ENCODE measurements around the gene BMAL1.

BMAL1 gene

DNA sequence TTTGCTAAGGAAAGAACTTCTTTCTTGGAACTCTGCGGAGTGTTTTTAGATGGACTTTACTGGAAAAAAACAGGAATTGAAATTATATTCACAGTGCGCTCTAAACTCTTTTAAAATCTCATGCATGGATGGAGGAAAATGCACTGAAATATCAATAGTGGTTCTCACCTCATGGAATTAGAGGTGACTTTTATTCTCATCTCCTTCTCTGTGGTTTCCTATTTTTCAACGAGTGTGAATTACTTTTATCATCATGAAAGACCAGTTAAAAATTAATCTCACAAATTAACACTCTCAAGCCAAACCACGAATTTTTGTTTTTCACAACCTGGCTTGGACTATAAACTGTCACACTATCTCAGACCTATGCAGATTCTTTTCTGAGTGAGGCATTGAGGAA lies 16.6 kb downstream of the BMAL1 start:
- no peak for DNase-seq

DNA sequence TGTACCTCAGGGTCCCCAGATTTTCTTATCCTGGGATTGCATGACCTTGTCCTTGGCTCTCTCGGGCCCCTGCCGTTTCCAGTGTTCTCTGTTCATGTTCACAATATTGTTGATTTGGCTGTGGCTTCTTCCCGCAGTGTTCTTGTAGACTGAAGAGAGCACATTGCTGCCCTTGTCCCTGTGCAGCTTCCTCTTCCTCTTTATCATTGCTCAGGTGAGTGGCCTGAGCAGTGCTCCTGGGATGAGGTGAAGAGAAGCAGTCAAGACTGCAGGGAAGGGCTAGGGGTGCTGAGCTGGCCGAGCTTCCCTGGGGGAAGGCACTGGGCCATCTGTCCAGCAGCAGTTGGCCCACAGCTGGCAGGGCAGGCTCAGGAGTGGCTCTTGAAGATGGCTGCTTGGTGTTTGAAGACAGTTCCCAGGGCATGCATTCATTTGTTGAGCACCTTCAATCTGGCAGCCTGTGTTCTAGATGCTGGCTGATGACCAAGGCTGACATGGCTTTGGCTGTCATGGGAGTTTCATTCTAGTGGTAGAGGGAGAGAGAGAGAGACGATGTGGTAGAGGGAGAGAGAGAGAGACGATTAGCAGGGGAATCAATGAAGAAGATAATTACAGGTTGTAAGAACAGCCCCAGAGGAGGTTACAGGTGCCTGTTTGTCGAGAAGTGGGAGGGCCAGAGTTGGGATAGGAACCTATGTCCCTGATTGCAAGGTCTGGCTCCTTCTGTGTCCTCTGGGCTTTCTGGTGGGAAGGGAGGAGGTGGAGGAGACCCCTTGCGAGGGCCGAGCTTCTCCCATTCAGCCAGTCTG lies 17.4 kb downstream of the BMAL1 start:
- no peak for DNase-seq

DNA sequence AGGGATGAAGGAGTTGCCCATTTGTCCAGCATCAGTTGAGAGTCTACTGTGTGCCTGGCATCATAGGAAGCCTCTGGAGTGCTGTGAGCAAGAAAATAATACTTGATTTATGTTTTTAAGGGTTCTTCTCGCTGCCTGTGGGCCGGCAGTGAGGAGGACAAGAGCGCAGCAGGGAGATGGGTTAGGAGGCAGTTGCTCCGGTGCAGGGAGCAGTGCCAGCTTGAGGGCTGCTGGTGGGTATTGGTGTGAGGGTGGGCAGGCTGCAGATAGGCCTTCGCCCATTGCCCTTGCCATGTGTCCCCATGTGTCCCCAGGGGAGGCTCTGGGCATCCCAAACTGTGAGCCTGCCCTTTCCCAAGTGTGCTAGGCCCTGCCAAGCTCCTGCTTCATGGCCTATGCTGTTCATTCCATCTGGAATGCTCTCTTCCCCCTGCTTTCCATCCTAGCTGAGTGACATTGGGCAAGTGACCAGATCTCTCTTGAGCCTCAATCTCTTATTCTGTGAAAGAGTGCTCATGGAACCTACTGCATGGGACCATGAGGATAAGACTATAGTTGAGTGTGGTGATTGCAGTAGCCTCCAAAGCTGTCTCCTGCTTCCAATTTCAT lies 19.8 kb downstream of the BMAL1 start:
- no peak for DNase-seq

DNA sequence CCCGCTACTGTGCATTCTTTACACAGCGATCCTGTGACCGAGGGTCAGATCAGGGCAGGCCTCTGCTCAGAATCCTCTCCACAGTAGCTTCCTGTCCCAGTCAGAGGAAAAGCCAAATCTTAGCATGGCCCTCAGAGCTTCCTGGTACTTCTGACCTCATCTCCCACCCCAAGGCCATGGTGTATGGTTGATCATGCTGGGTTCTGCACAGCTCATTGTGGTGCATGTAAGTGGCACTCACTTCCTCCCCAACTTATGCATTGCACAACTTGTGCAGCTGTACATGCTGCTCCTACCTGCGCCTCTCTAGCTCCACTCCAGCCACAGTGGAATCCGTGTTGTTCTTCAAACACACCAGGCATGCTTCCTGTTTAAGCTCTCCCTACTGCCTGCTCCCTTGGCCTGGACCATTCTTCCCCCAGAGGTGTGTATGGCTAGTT lies 20.3 kb downstream of the BMAL1 start:
- DNase-seq = peak; percentile 80

DNA sequence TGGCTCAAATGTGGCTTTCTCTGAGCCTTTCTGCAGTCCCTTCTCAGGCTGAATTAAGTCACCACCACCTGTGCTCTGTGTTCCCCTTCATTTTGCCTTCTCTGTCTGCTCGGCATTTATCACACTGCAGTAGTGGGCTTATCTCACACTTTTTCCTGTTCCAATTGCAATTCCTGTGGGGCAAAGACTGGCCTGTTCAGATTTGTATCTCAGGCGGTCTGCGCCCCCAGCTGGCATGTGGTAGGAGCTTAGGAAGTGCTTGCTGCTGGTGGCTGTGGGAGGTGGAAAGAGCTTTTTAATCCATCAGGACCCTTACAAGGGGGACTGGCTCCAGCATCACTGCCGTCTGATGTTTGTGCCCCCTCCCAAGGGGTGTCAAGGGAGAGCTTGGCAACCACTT lies 21.2 kb downstream of the BMAL1 start:
- DNase-seq = no peak

DNA sequence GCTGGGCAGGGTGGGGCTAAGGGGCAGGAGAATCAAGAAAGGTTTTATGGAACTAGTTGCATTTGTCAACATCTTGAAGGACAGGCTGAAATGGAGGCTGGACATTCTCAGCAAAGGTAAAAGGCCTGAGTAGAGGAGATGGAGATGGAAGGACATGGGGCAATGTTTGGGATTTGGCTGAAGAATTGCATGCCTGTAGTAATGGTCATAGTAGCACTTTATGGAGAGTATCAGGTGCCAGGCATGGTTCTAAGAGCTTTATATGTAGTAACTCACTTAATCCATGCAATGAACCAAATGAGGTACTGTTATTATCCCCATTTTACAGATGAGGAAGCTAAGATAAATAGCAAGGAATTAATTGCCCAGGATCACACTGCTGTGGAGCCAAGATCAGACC lies 23.9 kb downstream of the BMAL1 start:
- DNase-seq = no peak

DNA sequence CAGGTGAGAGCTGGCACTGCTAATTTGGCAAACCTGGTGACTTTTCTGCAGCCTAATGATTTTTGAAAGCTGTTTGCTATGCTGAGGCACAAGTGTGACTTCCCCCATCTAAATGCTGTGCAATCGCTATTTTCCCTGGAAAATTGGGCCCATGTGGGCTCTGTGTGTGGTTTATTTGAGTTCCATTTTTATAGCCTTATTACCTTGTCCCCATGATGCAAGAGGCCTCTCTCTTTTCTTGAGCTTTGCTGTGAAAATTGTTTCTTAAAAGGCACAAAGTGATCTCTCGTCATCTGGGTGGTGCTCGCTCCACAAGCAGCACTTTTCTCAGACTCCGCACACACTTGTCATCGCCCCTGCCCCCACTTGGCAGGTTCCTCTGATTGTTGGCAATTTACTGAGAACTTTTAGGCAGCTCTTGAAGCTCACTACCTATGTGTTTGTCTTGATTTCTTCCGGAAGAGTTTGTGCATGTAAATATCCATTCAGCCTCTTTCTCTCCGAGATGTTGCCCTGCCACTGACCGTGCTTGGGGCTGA lies 24.9 kb downstream of the BMAL1 start:
- no peak for DNase-seq

DNA sequence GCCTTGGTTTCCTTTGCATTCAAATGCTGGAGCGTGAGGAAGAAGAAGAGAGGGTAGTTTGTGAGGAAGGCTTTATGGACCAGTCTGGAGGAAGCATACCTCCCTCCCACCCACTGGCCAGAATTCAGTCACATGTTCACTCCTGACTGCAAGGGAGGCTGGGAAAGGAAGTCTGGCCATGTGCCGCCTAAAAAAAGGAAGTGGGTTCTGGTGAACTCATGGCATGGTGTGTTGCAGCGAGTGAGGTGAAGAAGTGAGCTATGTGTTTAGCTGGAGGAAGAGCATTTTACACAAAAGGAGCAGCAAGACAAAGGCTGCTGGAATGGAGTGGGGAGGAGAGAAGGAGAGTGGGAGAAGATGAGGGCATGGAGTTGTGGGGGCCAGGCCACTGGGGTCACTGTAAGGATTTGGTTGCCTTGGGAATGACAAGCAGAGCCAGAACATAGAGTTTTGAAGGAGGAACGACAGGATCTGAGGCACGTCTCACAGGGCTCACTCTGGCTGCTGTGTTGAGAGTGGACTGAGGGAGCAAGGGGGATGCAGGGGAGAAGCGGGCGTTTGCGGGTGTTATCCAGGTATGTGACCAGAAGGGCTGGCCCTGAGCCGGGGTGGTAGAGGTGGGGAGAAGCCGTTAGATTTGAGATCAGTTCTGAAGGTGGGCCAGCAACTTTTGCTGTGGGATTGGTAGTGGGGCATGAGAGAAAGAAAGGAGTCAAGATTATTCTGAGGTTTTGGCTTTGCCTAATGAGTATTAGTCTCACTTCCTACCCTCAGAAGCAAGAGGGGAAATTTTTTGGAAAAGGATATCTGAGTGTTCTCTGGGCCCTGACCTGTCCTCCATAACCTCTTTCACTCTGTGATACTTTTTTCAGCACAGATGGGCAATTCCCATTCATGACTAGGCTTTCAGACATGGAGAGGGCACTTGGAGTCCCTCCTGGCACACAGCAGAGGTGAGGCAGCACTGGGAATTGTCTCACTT lies 26.4 kb downstream of the BMAL1 start:
- no peak for DNase-seq

DNA sequence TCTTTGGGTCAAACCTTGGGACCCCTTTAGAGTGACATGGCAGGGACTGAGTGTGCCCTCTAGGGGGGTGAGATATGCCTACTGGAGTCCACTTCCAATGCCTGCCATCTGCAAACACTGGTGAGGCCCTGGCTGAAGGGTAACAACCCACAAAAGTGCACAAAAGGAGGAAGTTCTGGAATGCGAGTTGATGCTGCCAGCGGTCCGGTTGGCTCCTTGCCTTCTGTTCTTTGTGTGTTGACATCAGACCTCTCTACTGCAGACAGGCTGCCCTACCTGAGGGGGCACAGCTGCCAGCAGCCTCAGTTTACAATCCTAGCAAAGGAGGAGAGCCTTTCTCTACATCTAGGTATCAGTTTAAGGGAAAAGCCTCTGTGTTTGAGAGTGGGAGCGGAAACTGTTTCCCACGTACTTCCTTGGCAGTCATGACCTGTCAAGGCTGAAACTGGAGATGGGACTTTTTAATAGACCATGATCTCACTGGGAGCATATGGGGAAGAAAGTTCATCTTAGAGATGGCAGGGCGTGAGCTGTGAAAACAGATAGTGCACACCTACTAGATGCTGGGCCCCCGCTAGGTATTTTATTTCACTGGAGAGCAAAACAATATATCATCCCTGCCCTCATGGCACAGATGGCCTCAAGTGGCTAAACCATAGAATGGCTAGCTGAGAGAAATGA lies 27.2 kb downstream of the BMAL1 start:
- DNase-seq = no peak

DNA sequence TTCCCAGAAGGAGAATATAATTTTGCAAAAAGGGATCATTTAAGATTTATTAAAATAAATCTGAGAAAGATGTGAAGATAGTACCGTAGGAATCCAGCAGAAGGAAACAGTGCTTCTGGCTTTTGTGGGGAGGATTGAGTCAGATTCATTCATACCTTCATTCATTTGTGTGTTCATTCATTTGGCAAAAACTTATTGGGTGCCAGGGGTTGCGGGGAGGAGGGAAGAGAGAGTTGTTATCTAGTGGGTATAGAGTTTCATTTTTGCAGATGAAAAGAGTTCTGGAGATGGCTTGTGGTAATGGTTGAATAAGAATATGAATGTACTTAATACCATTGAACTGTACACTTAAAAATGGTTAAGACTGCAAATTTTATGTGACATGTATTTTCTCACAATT lies 31.1 kb downstream of the BMAL1 start:
- DNase-seq = no peak

DNA sequence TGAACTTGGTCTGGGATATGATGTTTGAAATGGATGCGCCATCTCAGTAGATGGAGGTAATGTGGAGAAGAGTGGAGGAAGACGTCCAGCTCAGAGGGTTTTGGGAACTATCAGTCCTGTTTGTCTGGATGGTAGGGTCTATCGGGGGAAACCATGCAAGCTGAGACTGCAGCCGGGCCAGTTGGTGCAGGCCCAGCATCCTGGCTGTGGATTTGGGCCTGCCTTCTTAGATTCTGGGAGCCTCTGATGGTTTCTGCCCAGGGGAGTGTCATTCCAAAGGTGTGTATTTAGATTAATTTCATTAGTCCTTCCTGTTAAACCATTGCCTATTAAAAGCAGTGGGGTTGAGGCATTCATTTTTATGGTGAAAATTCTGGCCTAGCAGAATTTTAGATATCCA lies 31.6 kb downstream of the BMAL1 start:
- no peak for DNase-seq

DNA sequence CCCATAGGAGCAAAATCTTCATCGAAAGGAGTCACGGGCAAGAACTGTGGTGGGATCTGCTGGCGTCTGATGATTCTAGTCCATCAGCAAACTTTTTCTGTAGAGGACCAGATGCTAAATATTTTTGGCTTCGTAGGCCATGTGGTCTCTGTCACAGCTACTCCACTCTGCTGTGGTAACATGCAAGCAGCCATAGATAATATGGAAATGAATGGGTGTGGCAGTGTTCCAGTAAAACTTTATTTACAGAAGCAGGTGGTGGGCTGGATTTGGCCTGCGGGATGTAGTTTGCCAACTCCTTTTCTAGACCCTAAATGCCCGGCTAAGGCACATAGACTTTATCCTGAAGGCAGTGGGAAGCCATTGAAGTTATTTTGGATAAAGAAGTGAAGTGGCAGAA lies 32.9 kb downstream of the BMAL1 start:
- no peak for DNase-seq

DNA sequence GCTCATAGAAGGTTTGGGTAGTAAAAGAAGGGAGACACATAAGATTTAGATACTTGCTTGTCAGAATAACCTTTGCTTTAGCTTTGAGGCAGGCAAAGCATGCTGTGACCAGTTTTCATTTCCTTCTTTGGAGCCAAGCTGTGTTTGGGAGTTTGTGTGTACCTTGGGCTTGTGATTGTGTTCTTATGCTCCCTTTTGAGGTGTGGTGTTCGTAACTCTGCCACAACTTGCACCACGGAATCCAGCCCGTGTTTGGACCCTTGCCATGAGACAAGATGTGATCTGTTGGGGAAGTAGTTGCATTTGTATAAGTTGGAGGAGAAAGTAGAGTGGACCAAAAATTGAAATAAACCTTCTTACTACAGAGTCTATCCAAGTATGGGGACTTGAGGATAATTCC lies 34.0 kb downstream of the BMAL1 start:
- no peak for DNase-seq

DNA sequence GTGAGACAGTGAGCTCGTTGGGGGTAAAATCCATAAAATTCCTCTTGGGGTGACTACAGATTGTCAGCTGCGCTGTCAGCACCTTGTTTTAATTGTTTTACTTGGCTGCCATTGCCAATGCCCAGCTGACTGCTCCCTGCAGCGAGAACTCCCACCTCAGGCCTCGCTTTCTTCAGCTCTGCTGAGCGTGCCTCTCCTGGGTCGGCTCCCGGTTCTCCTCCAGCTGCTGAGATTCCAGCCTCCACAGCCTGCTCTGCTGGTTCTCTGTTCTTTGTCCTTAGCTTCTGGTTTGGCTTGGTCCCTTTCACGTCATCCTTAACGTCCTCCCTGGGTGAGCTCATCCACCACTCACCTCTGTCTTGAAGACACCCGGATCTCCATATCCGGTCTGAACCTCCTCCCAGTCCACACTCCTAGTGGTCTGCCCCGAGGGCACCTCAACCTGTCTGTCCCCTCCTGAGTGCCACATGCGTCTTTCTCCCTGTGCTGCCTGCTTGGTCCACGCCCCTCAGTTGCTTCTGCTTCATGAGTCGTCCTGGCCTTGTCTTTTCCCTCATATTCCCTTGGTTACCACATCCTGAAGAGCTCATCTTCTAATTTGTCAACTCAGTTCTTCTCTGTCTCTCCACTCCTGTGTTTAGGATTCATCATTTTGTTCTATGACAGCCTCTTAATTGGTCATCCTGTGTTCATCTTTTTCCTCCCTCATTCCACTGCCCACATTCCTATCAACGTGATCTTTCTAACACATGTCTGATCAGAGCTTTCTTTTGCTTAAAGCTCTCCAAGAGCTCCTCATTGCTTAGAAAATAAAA lies 35.6 kb downstream of the BMAL1 start:
- DNase-seq = no peak

DNA sequence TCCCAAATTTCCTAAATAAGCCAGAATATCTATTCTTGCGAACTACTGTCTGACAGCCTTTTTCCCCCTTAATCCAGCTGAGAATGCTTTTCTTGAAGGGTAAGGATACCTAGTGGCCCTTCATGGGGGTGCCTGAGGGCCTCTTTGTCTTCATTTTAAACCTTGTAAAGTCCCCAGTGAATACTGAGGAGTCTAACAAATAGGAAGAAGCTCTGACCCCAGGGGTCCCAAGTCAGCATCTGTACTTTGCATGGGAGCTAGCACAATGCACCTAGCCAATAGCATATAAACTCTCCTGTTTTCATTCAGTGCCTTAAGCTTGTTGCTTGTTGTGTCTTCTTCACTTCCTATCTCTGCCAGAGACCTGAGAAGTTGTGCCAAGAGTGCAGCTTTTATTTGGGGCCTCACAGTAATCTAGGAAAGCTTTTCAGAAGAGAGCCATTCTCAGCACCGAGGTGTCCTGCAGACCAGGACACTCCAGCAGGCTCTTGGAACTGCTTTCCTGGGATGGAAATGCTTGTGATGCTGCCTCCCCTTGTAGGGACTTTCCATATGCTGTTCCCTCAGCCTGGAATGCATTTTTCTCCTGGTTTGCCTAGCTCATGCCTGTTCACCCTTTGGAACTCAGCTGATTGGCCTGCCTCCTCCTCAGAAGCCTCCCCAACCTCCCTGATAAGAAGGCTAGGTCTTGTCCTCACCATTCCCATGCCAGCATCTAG lies 37.2 kb downstream of the BMAL1 start:
- no peak for DNase-seq

DNA sequence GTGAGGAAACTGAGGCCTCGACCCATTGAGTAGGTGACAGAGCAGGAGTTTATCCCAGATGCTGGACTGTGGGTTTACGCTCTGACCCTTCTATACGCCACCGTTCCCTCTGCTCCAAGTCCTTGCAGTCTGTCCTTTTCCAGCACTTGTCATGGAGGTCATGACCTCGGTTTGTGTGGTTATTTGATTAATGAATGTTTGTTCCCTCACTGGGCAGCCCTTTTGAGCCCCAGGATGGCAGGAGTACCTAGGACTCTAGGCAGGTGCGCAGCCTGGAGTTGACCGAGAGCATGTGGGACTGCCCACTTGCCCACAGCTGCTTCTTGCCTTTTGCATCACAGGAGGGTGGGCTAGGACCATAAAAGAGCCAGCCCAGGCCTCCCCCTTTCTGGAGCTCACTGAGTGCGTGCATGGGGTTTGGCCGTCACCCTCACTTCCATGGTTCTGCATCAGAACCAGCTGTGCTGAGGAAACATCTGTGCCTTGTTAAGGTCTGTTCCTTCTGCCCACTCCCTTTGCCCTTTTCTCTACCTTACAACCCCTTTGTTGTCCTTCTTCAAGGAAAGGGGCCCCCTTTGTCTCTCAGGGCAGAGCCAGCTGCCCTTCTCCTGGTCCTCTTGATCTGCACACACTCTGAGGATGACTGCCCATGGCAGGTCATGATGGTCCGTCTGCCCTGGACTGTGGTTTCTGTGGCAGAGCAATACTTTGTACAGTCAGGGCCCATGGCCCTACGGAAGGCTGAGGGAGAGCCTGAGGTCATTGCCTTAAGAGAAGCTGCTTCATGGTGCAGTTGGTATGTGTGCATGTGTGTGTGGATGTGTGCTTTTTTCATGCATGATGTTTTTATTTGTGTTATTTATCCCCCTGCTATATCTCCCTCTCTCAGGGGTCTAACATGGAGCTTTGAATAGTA lies 38.2 kb downstream of the BMAL1 start:
- no peak for DNase-seq

DNA sequence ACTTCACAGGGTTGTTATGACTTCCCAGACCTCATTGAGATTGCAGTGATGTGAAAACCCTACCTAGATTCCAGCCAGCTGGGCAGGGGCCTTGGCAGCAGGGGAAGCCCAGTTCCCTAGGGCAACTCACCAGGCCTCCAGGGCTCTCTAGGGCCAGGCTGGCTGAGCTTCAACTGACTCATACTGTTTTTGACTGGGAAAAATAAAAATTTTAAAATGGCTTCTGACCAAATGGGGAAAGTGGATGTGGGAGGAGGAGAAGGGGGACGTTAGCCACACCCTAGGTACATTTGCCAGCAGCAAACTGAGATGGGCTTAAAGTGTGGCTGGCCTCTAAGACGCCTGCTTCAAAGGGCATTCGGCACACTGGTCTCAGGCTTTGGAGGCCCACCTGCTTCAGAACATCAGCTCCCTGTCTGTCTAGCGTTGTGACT lies 39.0 kb downstream of the BMAL1 start:
- no peak for DNase-seq

DNA sequence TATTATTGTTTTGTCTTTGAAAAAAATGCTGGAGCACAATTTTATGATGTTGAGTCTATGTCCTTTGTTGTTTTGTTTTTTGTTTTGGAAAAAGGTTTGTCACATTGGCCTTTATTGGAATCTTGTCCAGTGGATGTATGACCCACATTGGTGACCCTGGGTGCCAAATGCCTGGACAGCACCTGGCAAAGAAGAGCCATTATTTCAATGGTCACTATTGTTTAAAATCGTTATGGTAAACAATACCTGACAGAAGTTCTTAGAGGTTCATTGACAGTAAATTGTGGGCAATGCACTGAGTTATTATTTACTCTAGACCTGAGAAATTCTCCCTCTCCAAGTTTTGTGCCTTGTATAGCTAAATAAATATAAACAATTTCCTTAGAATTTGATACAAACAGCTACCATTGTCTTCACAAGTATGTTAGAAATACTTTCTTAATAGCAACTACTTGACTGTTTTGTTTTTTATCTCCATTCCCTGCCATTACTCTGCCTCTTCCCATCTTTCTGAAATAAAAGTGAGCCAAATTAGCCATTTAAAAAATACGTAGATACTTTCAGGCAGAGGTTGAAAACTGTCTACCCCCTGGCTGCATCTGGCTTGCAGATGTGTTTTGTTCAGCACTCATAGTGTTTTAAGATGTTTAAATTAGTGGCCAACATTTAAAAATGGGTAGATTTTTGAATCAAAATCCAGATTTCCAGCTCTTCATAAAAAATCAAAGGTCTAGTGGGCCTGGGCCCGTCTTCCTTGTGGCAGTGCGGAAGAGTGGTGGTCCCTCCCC lies 39.9 kb downstream of the BMAL1 start:
- no peak for DNase-seq
